OCI-LY1 (cell line): Measurements from ENCODE around the gene THOC5.

Experiments used
- H2AFZ ChIP-seq: fragments of 200-600 bp; sonication (generic), shearing (Covaris generic); 2 replicates; pipeline ENCODE4 v1.6.0; 2014; ENCODE audit warnings: antibody characterized with exemption, mild to moderate bottlenecking, low read length
- H3F3A ChIP-seq: fragments of 200-600 bp; sonication (generic), shearing (Covaris generic); 2 replicates; pipeline ENCODE4 v1.6.0; 2014; ENCODE audit warnings: mild to moderate bottlenecking, antibody characterized with exemption, low read length, moderate library complexity; ENCODE audit not compliant: insufficient read depth
- H3K27ac ChIP-seq: fragments of 200-600 bp; sonication (generic); 2 replicates; pipeline ENCODE4 v1.5.1; 2014; ENCODE audit warnings: low read length, mixed run types, mild to moderate bottlenecking, low read depth; ENCODE audit not compliant: poor library complexity, severe bottlenecking
- H3K27me3 ChIP-seq: fragments of 200-600 bp; sonication (generic); 2 replicates; pipeline ENCODE4 v1.6.0; 2014; ENCODE audit warnings: antibody characterized with exemption, mild to moderate bottlenecking, low read length, moderate library complexity; ENCODE audit not compliant: insufficient read depth
- H3K36me3 ChIP-seq: fragments of 200-600 bp; sonication (generic); 2 replicates; pipeline ENCODE4 v1.6.1; 2014; ENCODE audit warnings: mild to moderate bottlenecking, antibody characterized with exemption, low read length, moderate library complexity, mixed read lengths; ENCODE audit not compliant: insufficient read depth
- H3K4me1 ChIP-seq: fragments of 200-600 bp; sonication (generic); 2 replicates; pipeline ENCODE4 v1.5.1; 2014; ENCODE audit warnings: mild to moderate bottlenecking, low read length, moderate library complexity; ENCODE audit not compliant: insufficient read depth, severe bottlenecking
- H3K4me2 ChIP-seq: fragments of 200-600 bp; sonication (generic), shearing (Covaris generic); 2 replicates; pipeline ENCODE4 v1.6.1; 2014; ENCODE audit warnings: low read length
- H3K4me3 ChIP-seq: fragments of 200-600 bp; sonication (generic); 2 replicates; pipeline ENCODE4 v1.5.1; 2014; ENCODE audit warnings: low read length, low read depth, mild to moderate bottlenecking, mixed read lengths; ENCODE audit not compliant: poor library complexity, severe bottlenecking
- H3K79me2 ChIP-seq: fragments of 200-600 bp; shearing (Covaris generic); 2 replicates; pipeline ENCODE4 v1.6.1; 2016; ENCODE audit warnings: mixed run types, low read length, mixed read lengths; ENCODE audit not compliant: insufficient read depth
- H3K9ac ChIP-seq: fragments of 200-600 bp; sonication (generic), shearing (Covaris generic); 2 replicates; pipeline ENCODE4 v1.6.1; 2014; ENCODE audit warnings: mild to moderate bottlenecking, low read length, mixed read lengths
- H3K9me2 ChIP-seq: fragments of 200-600 bp; sonication (generic), shearing (Covaris generic); 2 replicates; pipeline ENCODE4 v1.6.1; 2014; ENCODE audit warnings: low read depth, mild to moderate bottlenecking, low read length, mixed read lengths
- H3K9me3 ChIP-seq: fragments of 200-600 bp; shearing (Covaris generic); 2 replicates; pipeline ENCODE4 v1.6.1; 2014; ENCODE audit warnings: low read length, mixed read lengths
- H4K20me1 ChIP-seq: fragments of 200-600 bp; sonication (generic), shearing (Covaris generic); 2 replicates; pipeline ENCODE4 v1.6.0; 2016; ENCODE audit warnings: mild to moderate bottlenecking, low read length; ENCODE audit not compliant: insufficient read depth
- EZH2 ChIP-seq: fragments of 200-600 bp; sonication (generic), shearing (Covaris generic); IDR thresholded peaks from 2 replicates; pipeline ENCODE4 v1.8.0; 2017; ENCODE audit warnings: borderline replicate concordance, mixed run types, mild to moderate bottlenecking, antibody characterized with exemption, low read length, moderate library complexity, mixed read lengths
- TF ChIP-seq, protein P1 (sequence below): fragments of 200-600 bp; sonication (generic), shearing (Covaris generic); IDR thresholded peaks from 2 replicates; pipeline ENCODE4 v1.5.1; 2017; ENCODE audit warnings: mild to moderate bottlenecking, antibody characterized with exemption, low read length, moderate library complexity, mixed read lengths

THOC5 gene

DNA sequence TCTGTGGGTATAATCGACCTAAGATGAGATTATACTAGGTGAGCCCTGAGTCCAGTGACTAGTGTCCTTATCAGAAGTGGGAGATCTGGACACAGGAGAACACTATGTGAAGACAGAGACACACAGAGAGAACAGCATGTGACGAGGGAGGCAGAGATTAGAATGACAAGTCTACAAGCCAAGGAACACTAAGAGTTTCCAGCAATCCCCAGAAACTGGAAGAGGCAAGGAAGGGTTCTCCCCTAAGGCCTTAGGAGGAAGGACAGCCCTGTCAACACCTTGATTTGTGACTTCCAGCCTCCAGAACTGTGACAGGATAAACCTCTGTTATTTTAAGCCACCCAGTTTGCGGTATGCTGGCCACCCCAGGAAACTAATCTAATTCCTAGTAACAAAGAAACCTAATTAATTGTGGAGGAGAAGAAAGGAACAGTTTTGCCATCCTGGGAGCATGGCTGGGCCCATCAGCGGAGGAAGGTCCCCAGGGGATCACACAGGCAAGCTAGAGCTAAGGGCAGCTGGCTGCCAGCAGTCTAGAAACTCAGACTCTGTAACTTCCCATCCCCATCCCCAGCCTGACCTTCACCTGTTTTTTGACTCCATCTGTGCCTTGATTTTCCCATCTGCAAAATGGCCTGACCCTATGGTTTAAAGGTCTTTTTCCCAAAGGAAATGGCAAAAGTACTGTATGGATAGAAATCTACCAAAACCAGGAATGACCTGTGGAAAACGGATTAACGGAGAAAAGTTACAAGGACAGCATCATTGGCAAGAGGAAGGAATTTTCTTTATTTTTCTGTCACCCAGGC is 10.3 kb upstream of the THOC5 start:
- Histone ChIP-seq H3K9me3 (no peaks in the 10 kb centered on the region), H3K79me2 (no peaks in the 10 kb centered on the region), H3K36me3 (peaks cover 57% of the 10 kb centered on the region), H3K27me3 (no peaks in the 10 kb centered on the region), H3K4me1 (no peaks in the 10 kb centered on the region), H3K9ac (no peak overlapping the region), H3F3A (no peaks in the 10 kb centered on the region), H3K4me2 (no peak overlapping the region), H2AFZ (no peak overlapping the region), H3K27ac (no peak overlapping the region), H4K20me1 (no peaks in the 10 kb centered on the region), H3K9me2 (no peaks in the 10 kb centered on the region), H3K4me3 (no peak overlapping the region)
- TF ChIP-seq, protein P1, sequence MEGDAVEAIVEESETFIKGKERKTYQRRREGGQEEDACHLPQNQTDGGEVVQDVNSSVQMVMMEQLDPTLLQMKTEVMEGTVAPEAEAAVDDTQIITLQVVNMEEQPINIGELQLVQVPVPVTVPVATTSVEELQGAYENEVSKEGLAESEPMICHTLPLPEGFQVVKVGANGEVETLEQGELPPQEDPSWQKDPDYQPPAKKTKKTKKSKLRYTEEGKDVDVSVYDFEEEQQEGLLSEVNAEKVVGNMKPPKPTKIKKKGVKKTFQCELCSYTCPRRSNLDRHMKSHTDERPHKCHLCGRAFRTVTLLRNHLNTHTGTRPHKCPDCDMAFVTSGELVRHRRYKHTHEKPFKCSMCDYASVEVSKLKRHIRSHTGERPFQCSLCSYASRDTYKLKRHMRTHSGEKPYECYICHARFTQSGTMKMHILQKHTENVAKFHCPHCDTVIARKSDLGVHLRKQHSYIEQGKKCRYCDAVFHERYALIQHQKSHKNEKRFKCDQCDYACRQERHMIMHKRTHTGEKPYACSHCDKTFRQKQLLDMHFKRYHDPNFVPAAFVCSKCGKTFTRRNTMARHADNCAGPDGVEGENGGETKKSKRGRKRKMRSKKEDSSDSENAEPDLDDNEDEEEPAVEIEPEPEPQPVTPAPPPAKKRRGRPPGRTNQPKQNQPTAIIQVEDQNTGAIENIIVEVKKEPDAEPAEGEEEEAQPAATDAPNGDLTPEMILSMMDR: no peak
- TF ChIP-seq EZH2: no peak

DNA sequence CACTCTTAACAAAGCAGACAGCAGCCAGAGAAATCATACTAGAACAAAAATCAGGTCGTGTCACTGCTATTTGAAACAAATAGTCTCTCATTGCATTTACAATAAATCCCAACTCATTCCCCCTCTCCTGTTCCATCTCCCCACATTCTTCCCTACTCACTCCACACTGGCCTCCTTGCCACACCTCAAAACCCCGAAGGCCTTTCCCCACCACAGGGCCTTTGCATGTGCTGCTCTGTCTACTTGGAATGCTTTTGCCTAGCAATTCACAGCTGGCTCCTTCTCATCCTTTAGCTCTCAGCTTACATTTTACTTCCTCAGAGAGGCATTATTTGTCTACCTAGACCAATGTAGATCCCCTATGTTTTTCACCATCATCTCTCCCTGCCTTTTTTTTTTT is 6.3 kb upstream of the THOC5 start:
- no peak overlapping the region for H3K4me2 ChIP-seq
- no peaks in the 10 kb centered on the region for H3K27me3 ChIP-seq
- H3K9ac ChIP-seq: no peak overlapping the region
- H3K4me3 ChIP-seq: no peak overlapping the region
- no peaks in the 10 kb centered on the region for H3K4me1 ChIP-seq
- no peak overlapping the region for H2AFZ ChIP-seq
- no peaks in the 10 kb centered on the region for H3K9me2 ChIP-seq
- H3K36me3 ChIP-seq: peaks cover 65% of the 10 kb centered on the region
- TF ChIP-seq, protein P1: no peak
- no peak for TF ChIP-seq EZH2
- H3K9me3 ChIP-seq: no peaks in the 10 kb centered on the region
- no peaks in the 10 kb centered on the region for H3K79me2 ChIP-seq
- H4K20me1 ChIP-seq: no peaks in the 10 kb centered on the region
- H3F3A ChIP-seq: no peaks in the 10 kb centered on the region
- no peak overlapping the region for H3K27ac ChIP-seq

DNA sequence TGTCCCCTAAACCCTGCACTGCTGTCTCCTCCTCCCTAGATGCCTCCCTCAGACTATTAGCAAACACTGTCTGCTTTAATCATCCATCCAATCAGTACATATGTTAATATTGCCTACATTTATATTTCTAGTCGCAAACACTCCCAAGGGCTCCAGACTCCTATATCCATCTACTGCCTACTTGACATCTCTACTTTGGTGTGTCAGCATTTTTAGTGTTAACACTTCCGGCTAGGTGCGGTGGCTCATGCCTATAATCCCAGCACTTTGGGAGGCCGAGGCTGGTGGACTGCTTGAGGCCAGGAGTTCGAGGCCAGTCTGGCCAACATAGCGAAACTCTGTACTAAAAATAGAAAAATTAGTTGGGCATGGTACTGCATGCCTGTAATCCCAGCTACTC is 5.5 kb upstream of the THOC5 start:
- H3K27me3 ChIP-seq: no peaks in the 10 kb centered on the region
- H3K9me3 ChIP-seq: no peaks in the 10 kb centered on the region
- no peak overlapping the region for H3K4me3 ChIP-seq
- H3K9me2 ChIP-seq: no peaks in the 10 kb centered on the region
- no peaks in the 10 kb centered on the region for H3K79me2 ChIP-seq
- no peak overlapping the region for H3K9ac ChIP-seq
- no peak overlapping the region for H3K4me2 ChIP-seq
- H3K4me1 ChIP-seq: peaks cover 7% of the 10 kb centered on the region
- H3F3A ChIP-seq: no peaks in the 10 kb centered on the region
- H3K27ac ChIP-seq: no peak overlapping the region
- H2AFZ ChIP-seq: no peak overlapping the region
- TF ChIP-seq EZH2: no peak
- TF ChIP-seq, protein P1: no peak
- peaks cover 61% of the 10 kb centered on the region for H3K36me3 ChIP-seq
- no peaks in the 10 kb centered on the region for H4K20me1 ChIP-seq
